K562 (cell line): ENCODE data around the gene ENPP5. TPM values are rescaled to one million over a fixed set of nuclear protein-coding genes. Genes with fewer than 3 reads are reported as not detected.

Source experiments
- ATAC-seq: fragments of 200-7000 bp; cut with Tn5 transposase; 3 replicates; pipeline ENCODE4 v1.9.1; 2020; ENCODE audit warnings: moderate library complexity
- BruUV-seq: library from RNA; stranded (reverse); fragments of 400-500 nt; replicated peaks from 2 replicates; lab custom pipeline; 2021; lab: Mats Ljungman, UMichigan
- CTCF ChIA-PET: fragments of 300-600 bp; formaldehyde crosslinking; extraction: SDS; loops from one replicate; lab custom pipeline; 2021; ENCODE audit warnings: low intra/inter-chr PET ratio; lab: Yijun Ruan, JAX
- POLR2A ChIA-PET: fragments of 300-600, 350-650 bp; sonication (Branson Sonifier 250); formaldehyde crosslinking; extraction: SDS; loops from one replicate; lab custom pipeline; 2021; ENCODE audit warnings: antibody characterized with exemption, inconsistent platforms; lab: Yijun Ruan, JAX
- DNase-seq, 4 experiments: peaks; one replicate each; pipeline versions ENCODE4 v3.0.0 to v3.0.0-alpha.2; 2011 to 2018; ENCODE audit warnings: low spot score in 3 of 4, mixed read lengths in 3 of 4; ENCODE audit errors: extremely low read depth in 1 of 4
- FAIRE-seq: peaks from 2 replicates; lab custom pipeline; 2011; peaks lifted over from hg19 to GRCh38; lab: Jason Lieb, UNC
- H2AFZ ChIP-seq: 2 replicates; pipeline ENCODE4 v1.6.0; 2011; ENCODE audit warnings: low read depth, low read length, control low read depth, inconsistent platforms
- H3K27ac ChIP-seq: fragments of 200-600 bp; 3 replicates; pipeline ENCODE4 v1.8.0; 2011; ENCODE audit warnings: low read depth, mild to moderate bottlenecking, control low read depth, inconsistent platforms, low read length, moderate library complexity, mixed read lengths; ENCODE audit errors: extremely low read depth
- H3K27me3 ChIP-seq, 2 experiments: fragments of 300-600 bp in 1 of 2; 2 replicates in 1 of 2; 3 replicates in 1 of 2; pipeline versions ENCODE4 v1.6.0 to v1.8.0; 2011; ENCODE audit warnings: inconsistent platforms in 2 of 2, low read length in 2 of 2, mild to moderate bottlenecking in 1 of 2, mixed read lengths in 1 of 2, moderate library complexity in 1 of 2; ENCODE audit not compliant: control insufficient read depth in 2 of 2, insufficient read depth in 2 of 2
- H3K36me3 ChIP-seq: fragments of 300-600 bp; 3 replicates; pipeline ENCODE4 v1.8.0; 2011; ENCODE audit warnings: mild to moderate bottlenecking, low read length, inconsistent platforms; ENCODE audit not compliant: control insufficient read depth, insufficient read depth
- H3K4me1 ChIP-seq, 2 experiments: fragments of 200-600 bp in 1 of 2; replicated peaks in 1 of 2; 2 replicates in 1 of 2; 3 replicates in 1 of 2; pipeline versions ENCODE4 v1.5.1 to v1.8.0; 2011; ENCODE audit warnings: inconsistent platforms in 2 of 2, low read length in 2 of 2, mild to moderate bottlenecking in 1 of 2, mixed read lengths in 1 of 2, moderate library complexity in 1 of 2; ENCODE audit not compliant: control insufficient read depth in 2 of 2, insufficient read depth in 2 of 2
- H3K4me2 ChIP-seq: 2 replicates; pipeline ENCODE4 v1.6.1; 2011; ENCODE audit warnings: low read length, control low read depth, inconsistent platforms, mixed read lengths; ENCODE audit not compliant: insufficient read depth
- H3K4me3 ChIP-seq: fragments of 200-600 bp; sonication (generic), shearing (Covaris generic); 2 replicates; pipeline ENCODE4 v1.5.1; 2016; ENCODE audit warnings: control low read depth, inconsistent platforms
- H3K79me2 ChIP-seq: fragments of 200-600 bp; 3 replicates; pipeline ENCODE4 v1.8.0; 2011; ENCODE audit warnings: low read length, inconsistent platforms; ENCODE audit not compliant: control insufficient read depth, insufficient read depth
- H3K9ac ChIP-seq, 2 experiments: 2 replicates each; pipeline versions ENCODE4 v1.6.0 to v1.6.1; 2011; ENCODE audit warnings: low read depth in 2 of 2, low read length in 2 of 2, control low read depth in 1 of 2, inconsistent platforms in 1 of 2, mild to moderate bottlenecking in 1 of 2, mixed read lengths in 1 of 2; ENCODE audit not compliant: insufficient read depth in 1 of 2
- H3K9me1 ChIP-seq: one replicate; pipeline ENCODE4 v1.6.0; 2011; ENCODE audit warnings: inconsistent platforms, mild to moderate bottlenecking, low read length, moderate library complexity; ENCODE audit not compliant: control insufficient read depth, insufficient read depth
- H3K9me3 ChIP-seq: replicated peaks from 2 replicates; pipeline ENCODE4 v1.5.1; 2011; ENCODE audit warnings: low read depth, low read length, inconsistent platforms; ENCODE audit not compliant: control insufficient read depth, insufficient read depth
- H4K20me1 ChIP-seq: replicated peaks from 2 replicates; pipeline ENCODE4 v1.6.1; 2011; ENCODE audit warnings: low read length, inconsistent platforms, mixed read lengths; ENCODE audit not compliant: control insufficient read depth, insufficient read depth
- ARNT ChIP-seq, 2 experiments: fragments of 450-650 bp; IDR thresholded peaks; 2 replicates each; pipeline ENCODE4 v1.6.1; 2016; ENCODE audit warnings: mild to moderate bottlenecking in 1 of 2
- EP400 ChIP-seq: fragments of 450-650 bp; IDR thresholded peaks from 2 replicates; pipeline ENCODE4 v1.6.1; 2017; ENCODE audit warnings: antibody characterized with exemption, mild to moderate bottlenecking, moderate library complexity
- FOXP4 ChIP-seq: sonication (generic); formaldehyde crosslinking; IDR thresholded peaks from 2 replicates; pipeline ENCODE4 v1.8.0; 2022; ENCODE audit warnings: mild to moderate bottlenecking, missing genetic modification reagents, borderline replicate concordance
- GTF2E2 ChIP-seq: fragments of 200-800 bp; sonication (Bioruptor generic); IDR thresholded peaks from 2 replicates; pipeline ENCODE4 v1.6.1; 2016; ENCODE audit warnings: missing genetic modification characterization, missing compliant biosample characterization
- KLF6 ChIP-seq: fragments of 250-450 bp; sonication (Bioruptor Pico); IDR thresholded peaks from 2 replicates; pipeline ENCODE4 v1.4.0; 2020; ENCODE audit warnings: mild to moderate bottlenecking, moderate library complexity, borderline replicate concordance
- NKRF ChIP-seq: fragments of 450-650 bp; IDR thresholded peaks from 2 replicates; pipeline ENCODE4 v1.6.1; 2016; ENCODE audit warnings: borderline replicate concordance
- RUNX1 ChIP-seq: sonication (generic); IDR thresholded peaks from 2 replicates; pipeline ENCODE4 v1.6.1; 2016; ENCODE audit warnings: antibody characterized with exemption, low read depth
- TCF3 ChIP-seq: sonication (generic); formaldehyde crosslinking; IDR thresholded peaks from 2 replicates; pipeline ENCODE4 v1.4.0; 2020; ENCODE audit warnings: mild to moderate bottlenecking, missing genetic modification reagents
- THRAP3 ChIP-seq: fragments of 450-650 bp; IDR thresholded peaks from 2 replicates; pipeline ENCODE4 v1.6.1; 2016; ENCODE audit warnings: mild to moderate bottlenecking, inconsistent platforms, borderline replicate concordance
- ZBTB8A ChIP-seq: fragments of 450-650 bp; IDR thresholded peaks from 2 replicates; pipeline ENCODE4 v1.6.1; 2018; ENCODE audit warnings: mild to moderate bottlenecking, moderate library complexity; ENCODE audit not compliant: partially characterized antibody
- ZNF444 ChIP-seq: fragments of 250-450 bp; sonication (Bioruptor Pico); IDR thresholded peaks from 2 replicates; pipeline ENCODE4 v1.4.0; 2020; ENCODE audit warnings: mild to moderate bottlenecking, moderate library complexity
- ZNF707 ChIP-seq: fragments of 250-450 bp; sonication (Bioruptor Pico); conservative IDR thresholded peaks from 2 replicates; pipeline ENCODE4 v1.8.0; 2022; ENCODE audit warnings: inconsistent platforms, mild to moderate bottlenecking, moderate library complexity
- ZNF766 ChIP-seq: fragments of 200-800 bp; sonication (Bioruptor generic); conservative IDR thresholded peaks from 2 replicates; pipeline ENCODE4 v1.6.1; 2016; ENCODE audit warnings: missing genetic modification characterization, missing compliant biosample characterization
- ZNF77 ChIP-seq: fragments of 250-450 bp; sonication (Bioruptor Pico); IDR thresholded peaks from 2 replicates; pipeline ENCODE4 v1.5.0; 2020
- WGBS: fragments of 100-300 bp; shearing (Covaris generic); methylation state at CpG from one replicate; pipeline ENCODE4 v1.1.6; 2016; ENCODE audit warnings: low coverage, mixed read lengths; ENCODE audit not compliant: insufficient coverage; ENCODE audit errors: missing lambda C conversion rate; 5-methylcytosine and 5-hydroxymethylcytosine counted together
- in situ Hi-C: fragments of 300-500 bp; cut with MboI; formaldehyde crosslinking; loops from 4 replicates; pipeline ENCODE4 v1.15.0; 2018; ENCODE audit warnings: inconsistent platforms, mixed read lengths
- intact Hi-C: fragments of 100-400 bp; cut with micrococcal nuclease; formaldehyde crosslinking; loops from 2 replicates; pipeline ENCODE4 v1.14.2; 2022
- polyA plus RNA-seq, 8 experiments: library from polyadenylated mRNA; depleted of rRNA in 4 of 8; stranded (reverse) in 5 of 8; unstranded in 3 of 8; fragments of >200 nt; fragmentation: Nextera tagmentation in 2 of 8; fragmentation: Illumina TruSeq in 1 of 8; extraction: Ambion mirVana in 2 of 8; extraction: Trizol in 1 of 8; gene quantifications; 2 replicates each; pipeline versions ENCODE4 v1.2.1 to v1.2.3, GENCODE V29; 2011 to 2014; ENCODE audit warnings: inconsistent platforms in 1 of 8, missing spikeins in 1 of 8
- total RNA-seq, 7 experiments: library from RNA; depleted of rRNA in 6 of 7; stranded (reverse); fragments of >200 nt in 6 of 7; fragmentation: Illumina TruSeq in 2 of 7; extraction: Trizol in 2 of 7; gene quantifications; 2 replicates each; pipeline versions ENCODE4 v1.2.1 to v1.2.3, GENCODE V29; 2011 to 2021; ENCODE audit warnings: low replicate concordance in 1 of 7
- TF ChIP-seq, protein P1 (sequence below), 2 experiments: fragments of 150-350 bp in 1 of 2; IDR thresholded peaks; 2 replicates each; pipeline ENCODE4 v1.6.1; 2012 to 2016; ENCODE audit warnings: low read depth in 2 of 2, low read length in 2 of 2, mild to moderate bottlenecking in 1 of 2, moderate library complexity in 1 of 2
- TF ChIP-seq, protein P2 (sequence below): fragments of 250-450 bp; sonication (Bioruptor Pico); IDR thresholded peaks from 2 replicates; pipeline ENCODE4 v1.5.0; 2021

ENPP5 gene
- total and polyA plus RNA-seq, 9 of the 15 experiments (the other 6 are each of a cell fraction or from before 2014, with no cell fraction given) = not detected

DNA sequence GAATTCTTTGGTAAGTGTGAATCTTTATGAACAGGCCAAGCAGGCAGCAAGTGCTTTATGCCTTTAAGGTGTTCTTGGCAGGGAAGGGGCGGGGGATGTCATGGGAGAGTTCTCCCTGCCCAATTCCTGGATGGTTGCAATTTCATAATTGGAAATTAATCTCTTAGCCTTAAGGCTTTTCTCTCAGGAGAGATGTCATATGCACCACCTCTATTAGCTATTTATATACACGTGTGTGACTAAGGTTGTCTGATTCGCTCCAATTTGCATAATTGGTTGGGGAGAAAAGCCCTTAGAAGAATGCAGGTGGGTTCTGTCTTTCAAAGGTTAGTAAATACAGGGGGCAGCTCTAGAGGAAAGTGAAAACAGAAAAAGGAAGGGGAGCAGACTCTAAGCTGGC, 5.2 kb upstream of the ENPP5 start:
- FAIRE-seq = no peak
- TF ChIP-seq, protein P1, sequence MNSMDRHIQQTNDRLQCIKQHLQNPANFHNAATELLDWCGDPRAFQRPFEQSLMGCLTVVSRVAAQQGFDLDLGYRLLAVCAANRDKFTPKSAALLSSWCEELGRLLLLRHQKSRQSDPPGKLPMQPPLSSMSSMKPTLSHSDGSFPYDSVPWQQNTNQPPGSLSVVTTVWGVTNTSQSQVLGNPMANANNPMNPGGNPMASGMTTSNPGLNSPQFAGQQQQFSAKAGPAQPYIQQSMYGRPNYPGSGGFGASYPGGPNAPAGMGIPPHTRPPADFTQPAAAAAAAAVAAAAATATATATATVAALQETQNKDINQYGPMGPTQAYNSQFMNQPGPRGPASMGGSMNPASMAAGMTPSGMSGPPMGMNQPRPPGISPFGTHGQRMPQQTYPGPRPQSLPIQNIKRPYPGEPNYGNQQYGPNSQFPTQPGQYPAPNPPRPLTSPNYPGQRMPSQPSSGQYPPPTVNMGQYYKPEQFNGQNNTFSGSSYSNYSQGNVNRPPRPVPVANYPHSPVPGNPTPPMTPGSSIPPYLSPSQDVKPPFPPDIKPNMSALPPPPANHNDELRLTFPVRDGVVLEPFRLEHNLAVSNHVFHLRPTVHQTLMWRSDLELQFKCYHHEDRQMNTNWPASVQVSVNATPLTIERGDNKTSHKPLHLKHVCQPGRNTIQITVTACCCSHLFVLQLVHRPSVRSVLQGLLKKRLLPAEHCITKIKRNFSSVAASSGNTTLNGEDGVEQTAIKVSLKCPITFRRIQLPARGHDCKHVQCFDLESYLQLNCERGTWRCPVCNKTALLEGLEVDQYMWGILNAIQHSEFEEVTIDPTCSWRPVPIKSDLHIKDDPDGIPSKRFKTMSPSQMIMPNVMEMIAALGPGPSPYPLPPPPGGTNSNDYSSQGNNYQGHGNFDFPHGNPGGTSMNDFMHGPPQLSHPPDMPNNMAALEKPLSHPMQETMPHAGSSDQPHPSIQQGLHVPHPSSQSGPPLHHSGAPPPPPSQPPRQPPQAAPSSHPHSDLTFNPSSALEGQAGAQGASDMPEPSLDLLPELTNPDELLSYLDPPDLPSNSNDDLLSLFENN (IDR thresholded peaks at IDR 0.05; ENCODE audit: low read depth in 2 of 2, low read length in 2 of 2) = no peak
- no peak for TF ChIP-seq NKRF
- no peak for TF ChIP-seq ZNF444 (CRISPR knock-in tag)
- TF ChIP-seq THRAP3 = no peak
- no peak for TF ChIP-seq ZNF707 (CRISPR knock-in tag)
- no peak for TF ChIP-seq ZNF766 (CRISPR knock-in tag)
- TF ChIP-seq ZBTB8A = no peak
- no peak for TF ChIP-seq RUNX1
- no peak for TF ChIP-seq GTF2E2 (tag)
- TF ChIP-seq EP400 = no peak
- TF ChIP-seq KLF6 (CRISPR knock-in tag) = no peak
- no peak for TF ChIP-seq FOXP4 (CRISPR knock-in tag)
- no peak for TF ChIP-seq ZNF77 (CRISPR knock-in tag)
- TF ChIP-seq ARNT (IDR thresholded peaks at IDR 0.05) = no peak
- TF ChIP-seq, protein P2, sequence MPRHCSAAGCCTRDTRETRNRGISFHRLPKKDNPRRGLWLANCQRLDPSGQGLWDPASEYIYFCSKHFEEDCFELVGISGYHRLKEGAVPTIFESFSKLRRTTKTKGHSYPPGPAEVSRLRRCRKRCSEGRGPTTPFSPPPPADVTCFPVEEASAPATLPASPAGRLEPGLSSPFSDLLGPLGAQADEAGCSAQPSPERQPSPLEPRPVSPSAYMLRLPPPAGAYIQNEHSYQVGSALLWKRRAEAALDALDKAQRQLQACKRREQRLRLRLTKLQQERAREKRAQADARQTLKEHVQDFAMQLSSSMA (CRISPR knock-in tag) = no peak
- no peak for TF ChIP-seq TCF3 (CRISPR knock-in tag)

More for the DNA sequence above, 5.2 kb upstream of the ENPP5 start:
- intact Hi-C loops (no loop called here), in situ Hi-C loops (no loop called here)
- H3K27ac ChIP-seq = no peak overlapping the region
- no peaks in the 10 kb centered on the region for H4K20me1 ChIP-seq
- WGBS = 0% methylated on average over 3 of the region's 3 CpGs
- no peak overlapping the region for H3K9ac ChIP-seq
- H2AFZ ChIP-seq = no peak overlapping the region
- no peak overlapping the region for H3K4me2 ChIP-seq
- BruUV-seq = no TSS peak
- CTCF ChIA-PET = no interaction called here
- H3K36me3 ChIP-seq = no peaks in the 10 kb centered on the region
- no peak overlapping the region for H3K4me3 ChIP-seq
- no peaks in the 10 kb centered on the region for H3K9me1 ChIP-seq
- POLR2A ChIA-PET = interaction anchor here (1.1 kb wide), 1 partner anchor 26 kb away, joined by 4 read pairs; no protein-coding TSS in a partner anchor
- DNase-seq = no peak
- H3K27me3 ChIP-seq = no peaks in the 10 kb centered on the region
- H3K9me3 ChIP-seq = no peaks in the 10 kb centered on the region
- ATAC-seq = no peak
- peaks cover 0 to under 1% of the 10 kb centered on the region in 2 experiments; a peak in 1 of 5 replicates for H3K4me1 ChIP-seq
- no peaks in the 10 kb centered on the region for H3K79me2 ChIP-seq
